K562 (cell line): Measurements from ENCODE around the gene YJEFN3. TPM values are rescaled to one million over a fixed set of nuclear protein-coding genes. Genes with fewer than 3 reads are reported as not detected.
A peak's percentile ranks its signal among the peaks of the same experiment; 100 is the strongest.

Experiments used
- C11orf30 ChIP-seq: fragments of 450-650 bp; IDR thresholded peaks from 2 replicates; pipeline ENCODE4 v1.6.1; 2016; ENCODE audit warnings: low read depth, mild to moderate bottlenecking
- CEBPB ChIP-seq: fragments of 450-650 bp; IDR thresholded peaks from 2 replicates; pipeline ENCODE4 v1.6.1; 2016; ENCODE audit warnings: missing genetic modification characterization, missing compliant biosample characterization
- CEBPZ ChIP-seq: fragments of 150-350 bp; IDR thresholded peaks from 2 replicates; pipeline ENCODE4 v1.6.1; 2014; ENCODE audit warnings: low read depth, mild to moderate bottlenecking, low read length, borderline replicate concordance
- CREBBP ChIP-seq: IDR thresholded peaks from one replicate; pipeline ENCODE4 v1.6.1; 2012; ENCODE audit warnings: low read depth, mild to moderate bottlenecking, control low read depth, inconsistent platforms, low read length
- GATAD2B ChIP-seq: fragments of 450-650 bp; IDR thresholded peaks from 2 replicates; pipeline ENCODE4 v1.6.1; 2017; ENCODE audit warnings: mild to moderate bottlenecking, borderline replicate concordance
- MAFF ChIP-seq: IDR thresholded peaks from 2 replicates; pipeline ENCODE4 v1.6.1; 2012; ENCODE audit warnings: low read length, improper control_type of control experiment
- NRF1 ChIP-seq, 2 experiments: fragments of 450-650 bp; IDR thresholded peaks in 1 of 2; conservative IDR thresholded peaks in 1 of 2; 2 replicates each; pipeline ENCODE4 v1.6.1; 2014; ENCODE audit warnings: mild to moderate bottlenecking in 2 of 2
- TBL1XR1 ChIP-seq, 2 experiments: IDR thresholded peaks; 2 replicates each; pipeline ENCODE4 v1.6.1; 2012; ENCODE audit warnings: improper control_type of control experiment in 2 of 2, low read length in 2 of 2, mild to moderate bottlenecking in 1 of 2
- USF2 ChIP-seq: sonication (generic); formaldehyde crosslinking; IDR thresholded peaks from 2 replicates; pipeline ENCODE4 v1.5.0; 2020; ENCODE audit warnings: missing genetic modification reagents
- ZNF408 ChIP-seq: fragments of 250-450 bp; sonication (Bioruptor Pico); IDR thresholded peaks from 2 replicates; pipeline ENCODE4 v1.4.0; 2020; ENCODE audit warnings: low read depth, mild to moderate bottlenecking, moderate library complexity
- polyA plus RNA-seq, 8 experiments: library from polyadenylated mRNA; depleted of rRNA in 4 of 8; stranded (reverse) in 5 of 8; unstranded in 3 of 8; fragments of >200 nt; fragmentation: Nextera tagmentation in 2 of 8; fragmentation: Illumina TruSeq in 1 of 8; extraction: Ambion mirVana in 2 of 8; extraction: Trizol in 1 of 8; gene quantifications; 2 replicates each; pipeline versions ENCODE4 v1.2.1 to v1.2.3, GENCODE V29; 2011 to 2014; ENCODE audit warnings: inconsistent platforms in 1 of 8, missing spikeins in 1 of 8
- total RNA-seq, 7 experiments: library from RNA; depleted of rRNA in 6 of 7; stranded (reverse); fragments of >200 nt in 6 of 7; fragmentation: Illumina TruSeq in 2 of 7; extraction: Trizol in 2 of 7; gene quantifications; 2 replicates each; pipeline versions ENCODE4 v1.2.1 to v1.2.3, GENCODE V29; 2011 to 2021; ENCODE audit warnings: low replicate concordance in 1 of 7
- TF ChIP-seq, protein P1 (sequence below): fragments of 200-600 bp; sonication (generic); IDR thresholded peaks from one replicate; pipeline ENCODE4 v1.6.1; 2012; ENCODE audit warnings: mild to moderate bottlenecking, low read depth, low read length, inconsistent platforms

Gene YJEFN3
- total and polyA plus RNA-seq, 9 of the 15 experiments (the other 6 are each of a cell fraction or from before 2014, with no cell fraction given), result 0.04 to 5.8 (median 1.3) TPM; not detected in 1

DNA sequence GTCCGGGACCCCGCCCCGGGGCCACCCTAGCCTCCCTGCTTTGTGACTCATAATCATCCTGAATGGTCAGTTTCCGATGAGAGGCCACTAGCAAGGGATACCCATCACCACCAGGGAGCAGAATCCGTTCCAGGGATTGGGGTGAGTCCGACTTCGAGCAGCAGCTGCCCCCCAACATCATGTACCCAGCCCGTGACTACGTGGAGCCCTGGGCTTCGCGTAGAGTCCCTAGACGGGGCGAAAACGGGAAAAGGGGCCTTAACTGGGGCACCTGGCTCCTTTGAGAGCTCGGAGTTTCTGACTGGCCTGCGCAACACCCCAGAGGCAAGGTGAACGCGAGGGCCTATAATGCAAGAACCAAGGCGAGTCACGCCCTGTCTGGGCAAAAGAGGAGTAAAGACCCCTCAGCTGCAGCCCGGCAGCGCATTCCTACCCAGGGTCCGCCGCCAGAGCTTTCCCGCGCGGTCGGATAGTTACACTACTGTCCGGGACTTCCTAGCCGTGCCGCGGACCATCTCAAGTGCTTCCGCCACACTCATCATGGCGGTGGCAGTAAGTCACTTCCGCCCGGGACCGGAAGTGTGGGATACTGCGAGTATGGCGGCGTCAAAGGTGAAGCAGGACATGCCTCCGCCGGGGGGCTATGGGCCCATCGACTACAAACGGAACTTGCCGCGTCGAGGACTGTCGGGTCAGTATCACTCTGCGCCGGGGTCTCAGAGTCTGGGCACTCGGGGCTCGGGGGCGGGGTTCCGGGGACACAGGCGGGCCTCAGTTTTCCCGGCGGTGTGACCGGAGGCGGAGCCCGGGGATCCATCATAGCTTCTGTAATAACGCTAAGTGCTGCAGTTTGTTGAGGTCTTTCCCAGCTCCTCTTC lies 12.8 kb upstream of the YJEFN3 start, which contains the start of gene NDUFA13 (continued):
- TF ChIP-seq CEBPZ, result no peak
- no peak; the same call in none of the 2 replicates for TF ChIP-seq GATAD2B
- TF ChIP-seq NRF1 (conservative IDR thresholded peaks at IDR 0.05 in 1 of 2, IDR thresholded peaks at IDR 0.05 in 1 of 2), result peak; percentile 66 to 74
- no peak for TF ChIP-seq MAFF
- peak; percentile 70 for TF ChIP-seq C11orf30
- no peak for TF ChIP-seq USF2
- no peak; a peak in 1 of 4 replicates for TF ChIP-seq TBL1XR1 (IDR thresholded peaks at IDR 0.05; ENCODE audit: low read length in 2 of 2)
- TF ChIP-seq, protein P1, sequence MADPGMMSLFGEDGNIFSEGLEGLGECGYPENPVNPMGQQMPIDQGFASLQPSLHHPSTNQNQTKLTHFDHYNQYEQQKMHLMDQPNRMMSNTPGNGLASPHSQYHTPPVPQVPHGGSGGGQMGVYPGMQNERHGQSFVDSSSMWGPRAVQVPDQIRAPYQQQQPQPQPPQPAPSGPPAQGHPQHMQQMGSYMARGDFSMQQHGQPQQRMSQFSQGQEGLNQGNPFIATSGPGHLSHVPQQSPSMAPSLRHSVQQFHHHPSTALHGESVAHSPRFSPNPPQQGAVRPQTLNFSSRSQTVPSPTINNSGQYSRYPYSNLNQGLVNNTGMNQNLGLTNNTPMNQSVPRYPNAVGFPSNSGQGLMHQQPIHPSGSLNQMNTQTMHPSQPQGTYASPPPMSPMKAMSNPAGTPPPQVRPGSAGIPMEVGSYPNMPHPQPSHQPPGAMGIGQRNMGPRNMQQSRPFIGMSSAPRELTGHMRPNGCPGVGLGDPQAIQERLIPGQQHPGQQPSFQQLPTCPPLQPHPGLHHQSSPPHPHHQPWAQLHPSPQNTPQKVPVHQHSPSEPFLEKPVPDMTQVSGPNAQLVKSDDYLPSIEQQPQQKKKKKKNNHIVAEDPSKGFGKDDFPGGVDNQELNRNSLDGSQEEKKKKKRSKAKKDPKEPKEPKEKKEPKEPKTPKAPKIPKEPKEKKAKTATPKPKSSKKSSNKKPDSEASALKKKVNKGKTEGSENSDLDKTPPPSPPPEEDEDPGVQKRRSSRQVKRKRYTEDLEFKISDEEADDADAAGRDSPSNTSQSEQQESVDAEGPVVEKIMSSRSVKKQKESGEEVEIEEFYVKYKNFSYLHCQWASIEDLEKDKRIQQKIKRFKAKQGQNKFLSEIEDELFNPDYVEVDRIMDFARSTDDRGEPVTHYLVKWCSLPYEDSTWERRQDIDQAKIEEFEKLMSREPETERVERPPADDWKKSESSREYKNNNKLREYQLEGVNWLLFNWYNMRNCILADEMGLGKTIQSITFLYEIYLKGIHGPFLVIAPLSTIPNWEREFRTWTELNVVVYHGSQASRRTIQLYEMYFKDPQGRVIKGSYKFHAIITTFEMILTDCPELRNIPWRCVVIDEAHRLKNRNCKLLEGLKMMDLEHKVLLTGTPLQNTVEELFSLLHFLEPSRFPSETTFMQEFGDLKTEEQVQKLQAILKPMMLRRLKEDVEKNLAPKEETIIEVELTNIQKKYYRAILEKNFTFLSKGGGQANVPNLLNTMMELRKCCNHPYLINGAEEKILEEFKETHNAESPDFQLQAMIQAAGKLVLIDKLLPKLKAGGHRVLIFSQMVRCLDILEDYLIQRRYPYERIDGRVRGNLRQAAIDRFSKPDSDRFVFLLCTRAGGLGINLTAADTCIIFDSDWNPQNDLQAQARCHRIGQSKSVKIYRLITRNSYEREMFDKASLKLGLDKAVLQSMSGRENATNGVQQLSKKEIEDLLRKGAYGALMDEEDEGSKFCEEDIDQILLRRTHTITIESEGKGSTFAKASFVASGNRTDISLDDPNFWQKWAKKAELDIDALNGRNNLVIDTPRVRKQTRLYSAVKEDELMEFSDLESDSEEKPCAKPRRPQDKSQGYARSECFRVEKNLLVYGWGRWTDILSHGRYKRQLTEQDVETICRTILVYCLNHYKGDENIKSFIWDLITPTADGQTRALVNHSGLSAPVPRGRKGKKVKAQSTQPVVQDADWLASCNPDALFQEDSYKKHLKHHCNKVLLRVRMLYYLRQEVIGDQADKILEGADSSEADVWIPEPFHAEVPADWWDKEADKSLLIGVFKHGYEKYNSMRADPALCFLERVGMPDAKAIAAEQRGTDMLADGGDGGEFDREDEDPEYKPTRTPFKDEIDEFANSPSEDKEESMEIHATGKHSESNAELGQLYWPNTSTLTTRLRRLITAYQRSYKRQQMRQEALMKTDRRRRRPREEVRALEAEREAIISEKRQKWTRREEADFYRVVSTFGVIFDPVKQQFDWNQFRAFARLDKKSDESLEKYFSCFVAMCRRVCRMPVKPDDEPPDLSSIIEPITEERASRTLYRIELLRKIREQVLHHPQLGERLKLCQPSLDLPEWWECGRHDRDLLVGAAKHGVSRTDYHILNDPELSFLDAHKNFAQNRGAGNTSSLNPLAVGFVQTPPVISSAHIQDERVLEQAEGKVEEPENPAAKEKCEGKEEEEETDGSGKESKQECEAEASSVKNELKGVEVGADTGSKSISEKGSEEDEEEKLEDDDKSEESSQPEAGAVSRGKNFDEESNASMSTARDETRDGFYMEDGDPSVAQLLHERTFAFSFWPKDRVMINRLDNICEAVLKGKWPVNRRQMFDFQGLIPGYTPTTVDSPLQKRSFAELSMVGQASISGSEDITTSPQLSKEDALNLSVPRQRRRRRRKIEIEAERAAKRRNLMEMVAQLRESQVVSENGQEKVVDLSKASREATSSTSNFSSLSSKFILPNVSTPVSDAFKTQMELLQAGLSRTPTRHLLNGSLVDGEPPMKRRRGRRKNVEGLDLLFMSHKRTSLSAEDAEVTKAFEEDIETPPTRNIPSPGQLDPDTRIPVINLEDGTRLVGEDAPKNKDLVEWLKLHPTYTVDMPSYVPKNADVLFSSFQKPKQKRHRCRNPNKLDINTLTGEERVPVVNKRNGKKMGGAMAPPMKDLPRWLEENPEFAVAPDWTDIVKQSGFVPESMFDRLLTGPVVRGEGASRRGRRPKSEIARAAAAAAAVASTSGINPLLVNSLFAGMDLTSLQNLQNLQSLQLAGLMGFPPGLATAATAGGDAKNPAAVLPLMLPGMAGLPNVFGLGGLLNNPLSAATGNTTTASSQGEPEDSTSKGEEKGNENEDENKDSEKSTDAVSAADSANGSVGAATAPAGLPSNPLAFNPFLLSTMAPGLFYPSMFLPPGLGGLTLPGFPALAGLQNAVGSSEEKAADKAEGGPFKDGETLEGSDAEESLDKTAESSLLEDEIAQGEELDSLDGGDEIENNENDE, result no peak
- TF ChIP-seq ZNF408 (CRISPR knock-in tag), result no peak
- TF ChIP-seq CEBPB (tag), result no peak
- no peak for TF ChIP-seq CREBBP
